ENCODE results near the gene TBC1D17.

GRCh38 chr19:49847731-49848696 is 29.5 kb upstream of the TBC1D17 start:
- TF ChIP-seq YY1 (IDR thresholded peaks at IDR 0.05; ENCODE audit: low read depth, low read length) (no peak), USF1 (IDR thresholded peaks at IDR 0.05; ENCODE audit: borderline replicate concordance, extremely low read length, insufficient read depth, low read depth, low read length) (peak; percentile 36), CBX5 (IDR thresholded peaks at IDR 0.05; ENCODE audit: low read depth) (no peak), NR2C1 (IDR thresholded peaks at IDR 0.05) (no peak), ATF7 (IDR thresholded peaks at IDR 0.05; ENCODE audit: low read depth) (peak; percentile 56)
- TF ChIP-seq, protein P1, sequence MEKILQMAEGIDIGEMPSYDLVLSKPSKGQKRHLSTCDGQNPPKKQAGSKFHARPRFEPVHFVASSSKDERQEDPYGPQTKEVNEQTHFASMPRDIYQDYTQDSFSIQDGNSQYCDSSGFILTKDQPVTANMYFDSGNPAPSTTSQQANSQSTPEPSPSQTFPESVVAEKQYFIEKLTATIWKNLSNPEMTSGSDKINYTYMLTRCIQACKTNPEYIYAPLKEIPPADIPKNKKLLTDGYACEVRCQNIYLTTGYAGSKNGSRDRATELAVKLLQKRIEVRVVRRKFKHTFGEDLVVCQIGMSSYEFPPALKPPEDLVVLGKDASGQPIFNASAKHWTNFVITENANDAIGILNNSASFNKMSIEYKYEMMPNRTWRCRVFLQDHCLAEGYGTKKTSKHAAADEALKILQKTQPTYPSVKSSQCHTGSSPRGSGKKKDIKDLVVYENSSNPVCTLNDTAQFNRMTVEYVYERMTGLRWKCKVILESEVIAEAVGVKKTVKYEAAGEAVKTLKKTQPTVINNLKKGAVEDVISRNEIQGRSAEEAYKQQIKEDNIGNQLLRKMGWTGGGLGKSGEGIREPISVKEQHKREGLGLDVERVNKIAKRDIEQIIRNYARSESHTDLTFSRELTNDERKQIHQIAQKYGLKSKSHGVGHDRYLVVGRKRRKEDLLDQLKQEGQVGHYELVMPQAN (conservative IDR thresholded peaks at IDR 0.05), result no peak
- TF ChIP-seq, protein P2, sequence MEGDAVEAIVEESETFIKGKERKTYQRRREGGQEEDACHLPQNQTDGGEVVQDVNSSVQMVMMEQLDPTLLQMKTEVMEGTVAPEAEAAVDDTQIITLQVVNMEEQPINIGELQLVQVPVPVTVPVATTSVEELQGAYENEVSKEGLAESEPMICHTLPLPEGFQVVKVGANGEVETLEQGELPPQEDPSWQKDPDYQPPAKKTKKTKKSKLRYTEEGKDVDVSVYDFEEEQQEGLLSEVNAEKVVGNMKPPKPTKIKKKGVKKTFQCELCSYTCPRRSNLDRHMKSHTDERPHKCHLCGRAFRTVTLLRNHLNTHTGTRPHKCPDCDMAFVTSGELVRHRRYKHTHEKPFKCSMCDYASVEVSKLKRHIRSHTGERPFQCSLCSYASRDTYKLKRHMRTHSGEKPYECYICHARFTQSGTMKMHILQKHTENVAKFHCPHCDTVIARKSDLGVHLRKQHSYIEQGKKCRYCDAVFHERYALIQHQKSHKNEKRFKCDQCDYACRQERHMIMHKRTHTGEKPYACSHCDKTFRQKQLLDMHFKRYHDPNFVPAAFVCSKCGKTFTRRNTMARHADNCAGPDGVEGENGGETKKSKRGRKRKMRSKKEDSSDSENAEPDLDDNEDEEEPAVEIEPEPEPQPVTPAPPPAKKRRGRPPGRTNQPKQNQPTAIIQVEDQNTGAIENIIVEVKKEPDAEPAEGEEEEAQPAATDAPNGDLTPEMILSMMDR (IDR thresholded peaks at IDR 0.05 in 2 of 3, conservative IDR thresholded peaks at IDR 0.05 in 1 of 3; ENCODE audit: control insufficient read depth in 2 of 3, extremely low read depth in 1 of 3, insufficient read depth in 1 of 3, low read depth in 3 of 3, low read length in 3 of 3), result no peak
